Thyroid gland (tissue), 4 donors: ENCODE data around the gene RRM2.

Experiments
- POLR2A ChIP-seq, 2 donors: fragments of 450-650 bp; IDR thresholded peaks; one replicate each; pipeline ENCODE4 v1.6.1; 2017; ENCODE audit warnings: antibody characterized with exemption in 2 of 2, mild to moderate bottlenecking in 2 of 2, moderate library complexity in 1 of 2
- TF ChIP-seq, protein P1 (sequence below), 6 experiments: fragments of 200-600 bp in 3 of 6; fragments of 450-650 bp in 3 of 6; sonication (generic) in 3 of 6; IDR thresholded peaks; one replicate each; pipeline ENCODE4 v1.5.1; 2016 to 2019; ENCODE audit warnings: antibody characterized with exemption in 6 of 6, mild to moderate bottlenecking in 2 of 6, inconsistent platforms in 1 of 6, moderate library complexity in 1 of 6

DNA sequence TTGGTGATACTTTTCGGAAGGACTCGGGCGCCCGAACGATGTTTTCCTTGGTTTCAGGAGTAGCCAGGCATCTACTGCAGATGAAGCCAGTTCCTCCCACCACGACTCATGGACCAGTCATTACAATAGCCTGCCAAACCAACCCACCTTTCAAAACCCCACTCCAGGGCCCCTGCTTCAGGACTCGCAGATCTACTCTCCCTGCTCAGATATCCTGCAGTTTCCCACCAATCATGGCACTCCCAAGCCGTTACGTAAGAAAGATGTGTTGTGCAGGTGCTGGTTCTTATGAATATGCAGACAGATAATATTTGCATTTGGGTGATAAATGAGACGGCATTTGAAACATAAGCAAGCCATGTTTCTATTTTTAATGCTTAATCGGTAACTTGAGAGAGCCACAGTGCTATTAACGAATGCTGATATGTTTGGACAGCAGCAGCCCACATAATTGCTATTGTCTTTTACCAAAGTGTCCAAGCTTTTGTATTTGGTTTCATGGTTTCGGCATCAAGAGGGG lies 38.8 kb upstream of the RRM2 start:
- TF ChIP-seq, protein P1, sequence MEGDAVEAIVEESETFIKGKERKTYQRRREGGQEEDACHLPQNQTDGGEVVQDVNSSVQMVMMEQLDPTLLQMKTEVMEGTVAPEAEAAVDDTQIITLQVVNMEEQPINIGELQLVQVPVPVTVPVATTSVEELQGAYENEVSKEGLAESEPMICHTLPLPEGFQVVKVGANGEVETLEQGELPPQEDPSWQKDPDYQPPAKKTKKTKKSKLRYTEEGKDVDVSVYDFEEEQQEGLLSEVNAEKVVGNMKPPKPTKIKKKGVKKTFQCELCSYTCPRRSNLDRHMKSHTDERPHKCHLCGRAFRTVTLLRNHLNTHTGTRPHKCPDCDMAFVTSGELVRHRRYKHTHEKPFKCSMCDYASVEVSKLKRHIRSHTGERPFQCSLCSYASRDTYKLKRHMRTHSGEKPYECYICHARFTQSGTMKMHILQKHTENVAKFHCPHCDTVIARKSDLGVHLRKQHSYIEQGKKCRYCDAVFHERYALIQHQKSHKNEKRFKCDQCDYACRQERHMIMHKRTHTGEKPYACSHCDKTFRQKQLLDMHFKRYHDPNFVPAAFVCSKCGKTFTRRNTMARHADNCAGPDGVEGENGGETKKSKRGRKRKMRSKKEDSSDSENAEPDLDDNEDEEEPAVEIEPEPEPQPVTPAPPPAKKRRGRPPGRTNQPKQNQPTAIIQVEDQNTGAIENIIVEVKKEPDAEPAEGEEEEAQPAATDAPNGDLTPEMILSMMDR (IDR thresholded peaks at IDR 0.05) = no peak
- no peak for TF ChIP-seq POLR2A (IDR thresholded peaks at IDR 0.05)
